WTC11 (cell line): ENCODE measurements around the gene EVA1A. TPM values are rescaled to one million over a fixed set of nuclear protein-coding genes. Genes with fewer than 3 reads are reported as not detected.

Experiments used
- ATAC-seq: fragments of 200-7000 bp; cut with Tn5 transposase; 2 replicates; pipeline ENCODE4 v1.10.0; 2021; ENCODE audit warnings: mild to moderate bottlenecking, moderate library complexity
- CTCF ChIA-PET: fragments of 300-600 bp; sonication (Branson Sonifier 250); formaldehyde crosslinking; loops from one replicate; lab custom pipeline; 2021; ENCODE audit warnings: antibody characterized with exemption; lab: Charles Lee
- POLR2A ChIA-PET: fragments of 350-600 bp; sonication (Branson Sonifier 250); formaldehyde crosslinking; loops from one replicate; lab custom pipeline; 2021; ENCODE audit warnings: antibody characterized with exemption; lab: Charles Lee
- DNase-seq: peaks from one replicate; pipeline ENCODE4 v3.0.0; 2021; ENCODE audit warnings: low spot score
- H3K27ac Mint-ChIP-seq: 2 replicates; pipeline ENCODE4 v1.8.0; 2021; ENCODE audit warnings: mixed read lengths
- H3K27me3 Mint-ChIP-seq: 2 replicates; pipeline ENCODE4 v1.8.0; 2021; ENCODE audit warnings: low read depth, mild to moderate bottlenecking, moderate library complexity, mixed read lengths
- H3K36me3 Mint-ChIP-seq: 2 replicates; pipeline ENCODE4 v1.8.0; 2021; ENCODE audit warnings: mixed read lengths
- H3K4me1 Mint-ChIP-seq: 2 replicates; pipeline ENCODE4 v1.8.0; 2022; ENCODE audit warnings: mixed read lengths
- H3K4me3 Mint-ChIP-seq: 2 replicates; pipeline ENCODE4 v1.8.0; 2021; ENCODE audit warnings: mild to moderate bottlenecking, moderate library complexity, mixed read lengths
- H3K9me3 Mint-ChIP-seq: 2 replicates; pipeline ENCODE4 v1.8.0; 2021; ENCODE audit warnings: mixed read lengths
- ETV6 ChIP-seq: sonication (generic); formaldehyde crosslinking; IDR thresholded peaks from 2 replicates; pipeline ENCODE4 v1.8.1; 2022; ENCODE audit warnings: mild to moderate bottlenecking, missing genetic modification reagents
- FOXJ3 ChIP-seq: sonication (generic); formaldehyde crosslinking; IDR thresholded peaks from 2 replicates; pipeline ENCODE4 v1.9.0; 2021; ENCODE audit warnings: missing genetic modification reagents, mild to moderate bottlenecking, borderline replicate concordance
- GABPB1 ChIP-seq: sonication (generic); formaldehyde crosslinking; IDR thresholded peaks from 2 replicates; pipeline ENCODE4 v1.8.1; 2023; ENCODE audit warnings: mild to moderate bottlenecking, missing genetic modification reagents
- IRF2 ChIP-seq: sonication (generic); formaldehyde crosslinking; IDR thresholded peaks from 2 replicates; pipeline ENCODE4 v1.8.0; 2022; ENCODE audit warnings: low read depth, missing genetic modification reagents, borderline replicate concordance
- JAZF1 ChIP-seq: fragments of 250-450 bp; sonication (Bioruptor Pico); IDR thresholded peaks from 2 replicates; pipeline ENCODE4 v1.9.0; 2021; ENCODE audit warnings: moderate library complexity, mild to moderate bottlenecking, inconsistent platforms
- NFE2L1 ChIP-seq: sonication (generic); formaldehyde crosslinking; IDR thresholded peaks from 2 replicates; pipeline ENCODE4 v1.8.1; 2023; ENCODE audit warnings: missing genetic modification reagents
- NR1H2 ChIP-seq: sonication (generic); formaldehyde crosslinking; IDR thresholded peaks from 2 replicates; pipeline ENCODE4 v1.9.0; 2021; ENCODE audit warnings: mild to moderate bottlenecking, moderate library complexity, missing genetic modification reagents
- NR2C2 ChIP-seq: sonication (generic); formaldehyde crosslinking; IDR thresholded peaks from 2 replicates; pipeline ENCODE4 v1.8.0; 2022; ENCODE audit warnings: mild to moderate bottlenecking, missing genetic modification reagents
- PRDM15 ChIP-seq: sonication (generic); formaldehyde crosslinking; IDR thresholded peaks from 2 replicates; pipeline ENCODE4 v1.8.0; 2022; ENCODE audit warnings: missing genetic modification reagents
- PREB ChIP-seq: sonication (generic); formaldehyde crosslinking; IDR thresholded peaks from 2 replicates; pipeline ENCODE4 v1.8.1; 2022; ENCODE audit warnings: mild to moderate bottlenecking, missing genetic modification reagents, moderate library complexity, borderline replicate concordance
- RORB ChIP-seq: fragments of 250-450 bp; sonication (Bioruptor Pico); IDR thresholded peaks from 2 replicates; pipeline ENCODE4 v1.9.0; 2021; ENCODE audit warnings: mild to moderate bottlenecking
- ZBTB21 ChIP-seq: sonication (generic); formaldehyde crosslinking; IDR thresholded peaks from 2 replicates; pipeline ENCODE4 v1.8.1; 2023; ENCODE audit warnings: mild to moderate bottlenecking, missing genetic modification reagents, borderline replicate concordance
- ZBTB43 ChIP-seq: sonication (generic); formaldehyde crosslinking; IDR thresholded peaks from 2 replicates; pipeline ENCODE4 v1.8.1; 2023; ENCODE audit warnings: mild to moderate bottlenecking, missing genetic modification reagents
- ZNF121 ChIP-seq: sonication (generic); formaldehyde crosslinking; IDR thresholded peaks from 2 replicates; pipeline ENCODE4 v1.8.0; 2023; ENCODE audit warnings: missing genetic modification reagents
- ZNF232 ChIP-seq: sonication (generic); formaldehyde crosslinking; IDR thresholded peaks from 2 replicates; pipeline ENCODE4 v1.8.0; 2022; ENCODE audit warnings: mild to moderate bottlenecking, missing genetic modification reagents
- ZNF263 ChIP-seq: sonication (generic); formaldehyde crosslinking; IDR thresholded peaks from 2 replicates; pipeline ENCODE4 v1.8.1; 2022; ENCODE audit warnings: low read depth, mild to moderate bottlenecking, moderate library complexity, missing genetic modification reagents
- ZNF281 ChIP-seq: sonication (generic); formaldehyde crosslinking; IDR thresholded peaks from 2 replicates; pipeline ENCODE4 v1.8.0; 2023; ENCODE audit warnings: mild to moderate bottlenecking, missing genetic modification reagents
- ZNF317 ChIP-seq: sonication (generic); formaldehyde crosslinking; IDR thresholded peaks from 2 replicates; pipeline ENCODE4 v1.8.1; 2023; ENCODE audit warnings: low read depth, mild to moderate bottlenecking, moderate library complexity, missing genetic modification reagents, borderline replicate concordance
- ZNF416 ChIP-seq: fragments of 250-450 bp; sonication (Bioruptor Pico); IDR thresholded peaks from 2 replicates; pipeline ENCODE4 v1.9.0; 2021; ENCODE audit warnings: mild to moderate bottlenecking, inconsistent platforms
- total RNA-seq: library from RNA; stranded (reverse); gene quantifications from 3 replicates; pipeline ENCODE4 v1.2.3, GENCODE V29; 2021
- TF ChIP-seq, protein P1 (sequence below): sonication (generic); formaldehyde crosslinking; IDR thresholded peaks from 2 replicates; pipeline ENCODE4 v1.8.1; 2022; ENCODE audit warnings: mild to moderate bottlenecking, moderate library complexity, missing genetic modification reagents

The EVA1A gene
- total RNA-seq, 1 experiment from 2014 or later = 4.1 TPM

- TF ChIP-seq ZNF281 (CRISPR knock-in tag) (no peak), PREB (CRISPR knock-in tag) (no peak), ZBTB43 (CRISPR knock-in tag) (no peak)
- TF ChIP-seq, all 79 proteins: peak for 0
Observed at GRCh38 chr2:75517547-75518230, 43.0 kb downstream of the EVA1A start (continued).

GRCh38 chr2:75516378-75517360 lies 44.1 kb downstream of the EVA1A start:
- CTCF ChIA-PET = no interaction called here
- H3K9me3 Mint-ChIP-seq = peaks cover 31% of the 10 kb centered on the region
- TF ChIP-seq NFE2L1 (CRISPR knock-in tag) = no peak
- peak; percentile 75; the same call in 1 of the 2 replicates for TF ChIP-seq GABPB1 (CRISPR knock-in tag)
- TF ChIP-seq, all 79 proteins: peak for 1
- Mint-ChIP-seq H3K4me3 (no peak overlapping the region), H3K36me3 (peaks cover 26% of the 10 kb centered on the region), H3K27me3 (no peaks in the 10 kb centered on the region), H3K4me1 (no peaks in the 10 kb centered on the region), H3K27ac (no peak overlapping the region)
- ATAC-seq (no peak), DNase-seq (no peak)
- POLR2A ChIA-PET = no interaction called here

DNA sequence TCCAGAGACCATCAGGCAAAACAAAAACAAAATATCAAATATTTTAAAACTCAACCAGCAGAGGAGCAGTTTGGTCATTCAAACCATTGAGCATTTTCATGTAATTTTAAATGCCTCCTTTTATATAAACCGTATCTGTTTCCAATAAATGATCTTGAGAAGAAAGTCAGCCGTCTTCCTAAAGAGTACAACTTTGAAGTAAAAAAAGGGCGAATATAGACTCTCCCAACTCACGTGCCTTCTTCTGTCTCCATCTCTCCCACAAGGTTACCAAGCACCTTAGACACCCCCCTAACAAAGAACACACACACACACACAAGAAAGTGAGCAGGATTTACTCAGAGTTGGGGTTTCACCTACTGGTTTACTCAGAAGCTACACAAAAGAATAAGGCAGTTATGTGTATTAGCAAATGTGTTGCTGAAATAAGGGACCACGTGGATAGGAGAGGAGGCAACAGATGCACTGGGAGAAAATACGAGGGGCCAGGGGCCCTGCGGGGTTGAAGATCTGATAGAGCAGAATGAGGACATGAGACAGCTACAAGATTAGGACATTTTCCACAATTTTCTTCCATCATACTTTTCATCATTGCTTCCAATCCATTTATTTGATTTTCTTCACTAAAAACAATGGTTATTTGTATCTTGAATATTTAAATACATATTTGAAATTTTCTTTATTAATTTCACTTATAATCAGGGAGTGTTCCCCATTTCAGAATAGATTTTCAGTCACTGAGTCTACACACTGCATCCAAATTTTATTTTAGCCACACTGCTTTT lies 45.0 kb downstream of the EVA1A start:
- CTCF ChIA-PET = no interaction called here
- TF ChIP-seq ZNF263 = no peak
- TF ChIP-seq NR2C2 (CRISPR knock-in tag) = no peak
- no peak for TF ChIP-seq IRF2 (CRISPR knock-in tag)
- no peak for TF ChIP-seq JAZF1 (CRISPR knock-in tag)
- no peak for TF ChIP-seq PRDM15 (CRISPR knock-in tag)
- TF ChIP-seq ZNF232 (CRISPR knock-in tag) = no peak
- TF ChIP-seq NFE2L1 (CRISPR knock-in tag) = no peak
- TF ChIP-seq ETV6 = no peak
- no peak for TF ChIP-seq ZNF121
- TF ChIP-seq, protein P1, sequence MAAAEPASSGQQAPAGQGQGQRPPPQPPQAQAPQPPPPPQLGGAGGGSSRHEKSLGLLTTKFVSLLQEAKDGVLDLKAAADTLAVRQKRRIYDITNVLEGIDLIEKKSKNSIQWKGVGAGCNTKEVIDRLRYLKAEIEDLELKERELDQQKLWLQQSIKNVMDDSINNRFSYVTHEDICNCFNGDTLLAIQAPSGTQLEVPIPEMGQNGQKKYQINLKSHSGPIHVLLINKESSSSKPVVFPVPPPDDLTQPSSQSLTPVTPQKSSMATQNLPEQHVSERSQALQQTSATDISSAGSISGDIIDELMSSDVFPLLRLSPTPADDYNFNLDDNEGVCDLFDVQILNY (CRISPR knock-in tag) = no peak
- no peak for TF ChIP-seq ZNF317 (CRISPR knock-in tag)
- TF ChIP-seq FOXJ3 (CRISPR knock-in tag) = no peak
- TF ChIP-seq NR1H2 (CRISPR knock-in tag) = no peak
- TF ChIP-seq ZNF416 = no peak
- no peak for TF ChIP-seq ZBTB21 (CRISPR knock-in tag)
- no peak for TF ChIP-seq RORB (CRISPR knock-in tag)
- POLR2A ChIA-PET = no interaction called here
- Mint-ChIP-seq H3K9me3 (peaks cover 39% of the 10 kb centered on the region), H3K4me1 (no peaks in the 10 kb centered on the region), H3K36me3 (peaks cover 28% of the 10 kb centered on the region), H3K27me3 (no peaks in the 10 kb centered on the region), H3K27ac (no peak overlapping the region), H3K4me3 (no peak overlapping the region)
- DNase-seq (no peak), ATAC-seq (no peak)
